HCT116 (cell line): ENCODE data around the gene DOCK1. TPM values are rescaled to one million over a fixed set of nuclear protein-coding genes. Genes with fewer than 3 reads are reported as not detected.

Experiments used
- ATAC-seq: fragments of 200-7000 bp; cut with Tn5 transposase; 2 replicates; pipeline ENCODE4 v1.9.1; 2020; ENCODE audit warnings: mild to moderate bottlenecking, moderate library complexity
- BruUV-seq: library from RNA; stranded (reverse); fragments of 400-500 nt; replicated peaks from 2 replicates; lab custom pipeline; 2021; lab: Mats Ljungman, UMichigan
- CTCF ChIA-PET: fragments of 300-600 bp; sonication (Branson Sonifier 250); formaldehyde crosslinking; loops from one replicate; lab custom pipeline; 2021; ENCODE audit warnings: antibody characterized with exemption; lab: Charles Lee
- POLR2A ChIA-PET: fragments of 300-600, 350-600 bp; sonication (Branson Sonifier 250); formaldehyde crosslinking; loops from one replicate; lab custom pipeline; 2021; ENCODE audit warnings: antibody characterized with exemption; lab: Charles Lee
- RAD21 ChIA-PET, 2 experiments: fragments of 300-600 bp; sonication (Branson Sonifier 250); formaldehyde crosslinking; loops; one replicate each; lab custom pipeline; 2023; ENCODE audit warnings: low total read pairs in 2 of 2; ENCODE audit not compliant: uncharacterized antibody in 2 of 2, unreplicated experiment in 2 of 2, low non-redundant PET in 1 of 2; lab: Charles Lee
- DNase-seq: peaks from one replicate; pipeline ENCODE4 v3.0.0-alpha.2; 2010; ENCODE audit warnings: low read depth, low spot score
- H2AFZ ChIP-seq: fragments of 200-600 bp; shearing (Covaris generic), sonication (generic); 2 replicates; pipeline ENCODE4 v1.6.1; 2017; ENCODE audit warnings: low read depth, mixed run types, mixed read lengths, antibody characterized with exemption, low read length; ENCODE audit not compliant: poor library complexity, severe bottlenecking
- H3K27ac ChIP-seq: 2 replicates; pipeline ENCODE4 v1.5.1; 2012; ENCODE audit warnings: low read depth, low read length
- H3K27me3 ChIP-seq: fragments of 200-600 bp; sonication (generic); 2 replicates; pipeline ENCODE4 v1.6.1; 2016; ENCODE audit warnings: mixed run types, low read length, mixed read lengths; ENCODE audit not compliant: insufficient read depth
- H3K36me3 ChIP-seq, 2 experiments: fragments of 200-500 bp in 1 of 2; fragments of 200-600 bp in 1 of 2; sonication (Bioruptor generic) in 1 of 2; sonication (generic) in 1 of 2; 2 replicates each; pipeline versions ENCODE4 v1.5.1 to v1.6.1; 2014 to 2016; ENCODE audit warnings: low read length in 2 of 2, inconsistent platforms in 1 of 2, mixed read lengths in 1 of 2, mixed run types in 1 of 2; ENCODE audit not compliant: insufficient read depth in 2 of 2, control insufficient read depth in 1 of 2
- H3K4me1 ChIP-seq, 2 experiments: fragments of 200-600 bp in 1 of 2; sonication (generic) in 1 of 2; 2 replicates each; pipeline versions ENCODE4 v1.5.1 to v1.6.1; 2012 to 2017; ENCODE audit warnings: low read length in 2 of 2, inconsistent platforms in 1 of 2, mild to moderate bottlenecking in 1 of 2, mixed read lengths in 1 of 2, mixed run types in 1 of 2, moderate library complexity in 1 of 2; ENCODE audit not compliant: insufficient read depth in 2 of 2, control insufficient read depth in 1 of 2
- H3K4me2 ChIP-seq: fragments of 200-600 bp; sonication (generic); 2 replicates; pipeline ENCODE4 v1.6.1; 2017; ENCODE audit warnings: mixed run types, low read length, mixed read lengths
- H3K4me3 ChIP-seq, 2 experiments: fragments of 200-600 bp in 1 of 2; sonication (generic) in 1 of 2; replicated peaks in 1 of 2; 2 replicates each; pipeline ENCODE4 v1.5.1; 2011 to 2016; ENCODE audit warnings: low read length in 2 of 2, control low read depth in 1 of 2, low read depth in 1 of 2, mild to moderate bottlenecking in 1 of 2, mixed read lengths in 1 of 2, mixed run types in 1 of 2
- H3K79me2 ChIP-seq: fragments of 200-600 bp; sonication (generic); 2 replicates; pipeline ENCODE4 v1.6.1; 2017; ENCODE audit warnings: mild to moderate bottlenecking, mixed run types, low read length, moderate library complexity, mixed read lengths; ENCODE audit not compliant: insufficient read depth
- H3K9ac ChIP-seq: fragments of 200-600 bp; sonication (generic); 2 replicates; pipeline ENCODE4 v1.6.1; 2016; ENCODE audit warnings: low read length, mixed read lengths
- H3K9me2 ChIP-seq: fragments of 200-600 bp; sonication (generic), shearing (Covaris generic); 2 replicates; pipeline ENCODE4 v1.6.1; 2017; ENCODE audit warnings: mixed run types, mild to moderate bottlenecking, moderate library complexity; ENCODE audit not compliant: insufficient read depth
- H3K9me3 ChIP-seq, 2 experiments: fragments of 200-500 bp in 1 of 2; fragments of 200-600 bp in 1 of 2; sonication (Bioruptor generic) in 1 of 2; sonication (generic) in 1 of 2; 2 replicates each; pipeline ENCODE4 v1.6.1; 2014 to 2017; ENCODE audit warnings: low read length in 2 of 2, mixed read lengths in 2 of 2, inconsistent platforms in 1 of 2, low read depth in 1 of 2, mild to moderate bottlenecking in 1 of 2, mixed run types in 1 of 2, moderate library complexity in 1 of 2; ENCODE audit not compliant: control insufficient read depth in 1 of 2, insufficient read depth in 1 of 2
- H4K20me1 ChIP-seq: fragments of 200-600 bp; sonication (generic), shearing (Covaris generic); 2 replicates; pipeline ENCODE4 v1.6.1; 2017; ENCODE audit warnings: mixed run types, mild to moderate bottlenecking, moderate library complexity; ENCODE audit not compliant: insufficient read depth
- CEBPB ChIP-seq: IDR thresholded peaks from 2 replicates; pipeline ENCODE4 v1.6.1; 2012; ENCODE audit warnings: low read depth
- EZH2phosphoT487 ChIP-seq: fragments of 200-600 bp; IDR thresholded peaks from 2 replicates; pipeline ENCODE4 v1.6.1; 2018; ENCODE audit warnings: antibody characterized with exemption, borderline replicate concordance
- FOSL1 ChIP-seq: IDR thresholded peaks from 2 replicates; pipeline ENCODE4 v1.6.1; 2012; ENCODE audit warnings: low read depth
- POLR2AphosphoS5 ChIP-seq: IDR thresholded peaks from 2 replicates; pipeline ENCODE4 v1.6.1; 2011; ENCODE audit warnings: mild to moderate bottlenecking, low read depth, low read length, moderate library complexity
- YY1 ChIP-seq: IDR thresholded peaks from 2 replicates; pipeline ENCODE4 v1.6.1; 2011; ENCODE audit warnings: low read length, low read depth, moderate library complexity, mild to moderate bottlenecking; ENCODE audit not compliant: insufficient replicate concordance; ENCODE audit errors: extremely low read depth
- ZFX ChIP-seq: fragments of 450-650 bp; IDR thresholded peaks from 2 replicates; pipeline ENCODE4 v1.6.1; 2017
- intact Hi-C: fragments of 100-400 bp; cut with micrococcal nuclease; formaldehyde crosslinking; loops from 2 replicates; pipeline ENCODE4 v1.10.0; 2022
- total RNA-seq: library from RNA; stranded (reverse); gene quantifications from one replicate; pipeline ENCODE4 v1.2.1, GENCODE V29; 2021; ENCODE audit not compliant: unreplicated experiment
- TF ChIP-seq, protein P1 (sequence below): IDR thresholded peaks from 2 replicates; pipeline ENCODE4 v1.6.1; 2011; ENCODE audit warnings: mild to moderate bottlenecking, low read length, moderate library complexity; ENCODE audit not compliant: insufficient replicate concordance; ENCODE audit errors: extremely low read depth

DOCK1 gene
- total RNA-seq, 1 experiment from 2014 or later: 46.5 TPM

DNA sequence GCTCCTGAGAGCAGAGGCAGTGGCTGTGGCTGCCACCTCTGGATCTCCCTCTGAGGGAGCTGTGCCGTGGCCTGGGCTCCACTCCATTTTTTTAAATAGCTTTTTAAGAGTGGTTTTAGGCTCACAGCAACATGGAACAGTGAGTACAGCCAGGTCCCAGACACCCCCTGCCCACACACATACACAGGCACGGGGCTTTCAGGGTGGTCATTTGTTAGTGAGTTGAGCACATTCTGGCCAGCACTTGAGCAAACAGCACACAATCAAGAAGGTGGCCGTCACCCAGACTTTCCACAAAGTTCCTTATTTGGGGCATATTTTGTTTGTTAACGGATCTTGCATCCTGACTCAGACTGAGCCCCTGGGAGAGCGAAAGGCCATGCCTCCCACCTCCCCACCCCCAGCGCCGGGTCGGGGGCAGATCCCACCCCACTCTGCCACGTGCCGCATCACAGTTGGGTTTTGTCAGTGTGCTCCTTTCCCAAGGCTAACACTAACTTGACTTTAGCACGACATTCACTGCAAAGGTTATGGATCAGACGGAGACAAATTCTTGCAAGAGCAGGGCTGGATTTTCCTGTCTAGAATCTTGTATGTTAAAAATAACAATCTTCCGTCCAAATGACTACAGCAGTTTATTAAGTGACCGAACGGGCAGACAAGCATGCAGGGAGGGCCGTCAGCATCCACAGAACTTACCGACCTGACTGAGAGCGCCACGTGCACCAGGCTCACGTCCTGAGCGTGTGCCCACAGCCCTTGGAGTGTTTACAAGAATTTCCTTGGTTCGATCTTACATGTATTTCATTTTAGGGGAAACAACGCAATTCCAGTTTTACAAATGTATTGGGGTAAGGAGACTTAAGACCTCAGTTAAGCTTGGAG lies 487.4 kb downstream of the DOCK1 start:
- Histone ChIP-seq H2AFZ (no peak overlapping the region), H3K79me2 (no peaks in the 10 kb centered on the region), H3K4me2 (no peak overlapping the region), H3K4me1 (no peaks in the 10 kb centered on the region), H3K27me3 (no peaks in the 10 kb centered on the region), H3K36me3 (no peaks in the 10 kb centered on the region), H3K27ac (no peak overlapping the region), H3K9ac (no peak overlapping the region), H3K9me2 (no peaks in the 10 kb centered on the region), H4K20me1 (no peaks in the 10 kb centered on the region), H3K4me3 (no peak overlapping the region), H3K9me3 (no peaks in the 10 kb centered on the region)
- ChIA-PET CTCF (no interaction called here), POLR2A (no interaction called here), RAD21 (no interaction called here)
- TF ChIP-seq ZFX: no peak
- no peak for TF ChIP-seq YY1
- TF ChIP-seq EZH2phosphoT487: no peak
- TF ChIP-seq FOSL1: no peak
- no peak for TF ChIP-seq CEBPB
- TF ChIP-seq, protein P1, sequence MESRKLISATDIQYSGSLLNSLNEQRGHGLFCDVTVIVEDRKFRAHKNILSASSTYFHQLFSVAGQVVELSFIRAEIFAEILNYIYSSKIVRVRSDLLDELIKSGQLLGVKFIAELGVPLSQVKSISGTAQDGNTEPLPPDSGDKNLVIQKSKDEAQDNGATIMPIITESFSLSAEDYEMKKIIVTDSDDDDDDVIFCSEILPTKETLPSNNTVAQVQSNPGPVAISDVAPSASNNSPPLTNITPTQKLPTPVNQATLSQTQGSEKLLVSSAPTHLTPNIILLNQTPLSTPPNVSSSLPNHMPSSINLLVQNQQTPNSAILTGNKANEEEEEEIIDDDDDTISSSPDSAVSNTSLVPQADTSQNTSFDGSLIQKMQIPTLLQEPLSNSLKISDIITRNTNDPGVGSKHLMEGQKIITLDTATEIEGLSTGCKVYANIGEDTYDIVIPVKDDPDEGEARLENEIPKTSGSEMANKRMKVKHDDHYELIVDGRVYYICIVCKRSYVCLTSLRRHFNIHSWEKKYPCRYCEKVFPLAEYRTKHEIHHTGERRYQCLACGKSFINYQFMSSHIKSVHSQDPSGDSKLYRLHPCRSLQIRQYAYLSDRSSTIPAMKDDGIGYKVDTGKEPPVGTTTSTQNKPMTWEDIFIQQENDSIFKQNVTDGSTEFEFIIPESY: no peak
- no peak for TF ChIP-seq POLR2AphosphoS5
- DNase-seq: no peak
- no peak for ATAC-seq
- BruUV-seq: no TSS peak
- intact Hi-C loops: no loop called here
